Heart left ventricle (tissue), 16 donors: ENCODE results near the gene HGS. TPM values are rescaled to one million over a fixed set of nuclear protein-coding genes. Genes with fewer than 3 reads are reported as not detected.

Experiments used
- ATAC-seq, 4 donors: fragments of 200-7000 bp; cut with Tn5 transposase; one replicate each; pipeline ENCODE4 v1.9.1; 2020 to 2022; ENCODE audit warnings: moderate library complexity in 4 of 4, mild to moderate bottlenecking in 3 of 4, moderate number of reproducible peaks in 1 of 4
- DNase-seq, 5 donors: peaks; one replicate each; pipeline ENCODE4 v3.0.0-alpha.2; 2020
- H3K27ac ChIP-seq, 12 donors: fragments of 200-600 bp; sonication (generic) in 4 of 12; one replicate each; pipeline versions ENCODE4 v1.5.0 to v1.8.0; 2016 to 2022; ENCODE audit warnings: mild to moderate bottlenecking in 2 of 12
- H3K27me3 ChIP-seq, 9 donors: fragments of 200-600 bp; sonication (generic) in 2 of 9; one replicate each; pipeline versions ENCODE4 v1.5.1 to v1.8.0; 2016 to 2022; ENCODE audit warnings: mild to moderate bottlenecking in 3 of 9
- H3K36me3 ChIP-seq, 9 donors: fragments of 200-600 bp; sonication (generic) in 2 of 9; one replicate each; pipeline versions ENCODE4 v1.5.0 to v1.8.0; 2018 to 2022; ENCODE audit warnings: mild to moderate bottlenecking in 2 of 9
- H3K4me1 ChIP-seq, 12 donors: fragments of 200-600 bp; sonication (generic) in 4 of 12; one replicate each; pipeline versions ENCODE4 v1.5.0 to v1.8.0; 2016 to 2022; ENCODE audit warnings: mild to moderate bottlenecking in 3 of 12
- H3K4me3 ChIP-seq, 12 donors: fragments of 200-600 bp; sonication (generic) in 4 of 12; one replicate each; pipeline versions ENCODE4 v1.5.0 to v1.8.0; 2017 to 2022; ENCODE audit warnings: mild to moderate bottlenecking in 9 of 12, moderate library complexity in 4 of 12
- H3K9me3 ChIP-seq, 12 donors: fragments of 200-600 bp; sonication (generic) in 4 of 12; one replicate each; pipeline versions ENCODE4 v1.5.0 to v1.8.0; 2016 to 2022; ENCODE audit warnings: mild to moderate bottlenecking in 1 of 12
- POLR2A ChIP-seq, 2 donors: fragments of 450-650 bp; IDR thresholded peaks; one replicate each; pipeline ENCODE4 v1.6.1; 2017; ENCODE audit warnings: antibody characterized with exemption in 2 of 2, mild to moderate bottlenecking in 2 of 2, moderate library complexity in 2 of 2
- WGBS, 4 donors: extraction: QIAGEN DNeasy Blood & Tissue Kit in 2 of 4; methylation state at CpG; one replicate each; pipeline versions ENCODE4 v1.1.5 to v1.1.7; 2013 to 2018; 5-methylcytosine and 5-hydroxymethylcytosine counted together
- intact Hi-C, 10 donors: fragments of 100-400 bp; cut with DNase I; formaldehyde crosslinking; loops; one replicate each; pipeline versions ENCODE4 v1.11.1 to v1.14.2; 2022
- polyA plus RNA-seq, 2 donors: library from polyadenylated mRNA; stranded (reverse); fragments of 200-250 nt; gene quantifications; one replicate each; pipeline ENCODE4 v1.2.3, GENCODE V29; 2013
- total RNA-seq, 9 donors: library from RNA; depleted of rRNA in 2 of 9; stranded (reverse); fragments of >200 nt in 2 of 9; fragmentation: NEBNext Ultra II Directional in 3 of 9; extraction: Animal tissue kit (Norgen Biotek cat#: 25700) in 3 of 9; gene quantifications; one replicate each; pipeline versions ENCODE4 v1.1.0 to v1.2.4, GENCODE V29; 2016 to 2023
- TF ChIP-seq, protein P1 (sequence below), 12 donors: fragments of 200-600 bp; sonication (generic) in 4 of 12; IDR thresholded peaks; one replicate each; pipeline versions ENCODE4 v1.5.0 to v1.8.0; 2018 to 2022; ENCODE audit warnings: antibody characterized with exemption in 12 of 12, mild to moderate bottlenecking in 5 of 12
- donor health status: ischemic (EF 13 %, LVEDD 7.1; RV severe dilation, severe dysfunction).
- donor health status: healthy with polysubstance abuse.
- donor health status: DM: no; HTN: yes; CAD: no.
- donor health status: DM: no; HTN: no; CAD: no.
- donor health status: ischemic (EF 25% LVEDD 6.9; RV normal size, moderate dysfunction).
- donor health status: ischemic (EF 25% LVEDD 5.7; RV mildly dilated, moderate dysfunction).
- donor health status: healthy.
- donor health status: DM: yes; HTN: yes; CAD: no.
- donor health status: ischemic (EF 35%, LVEDD 5.7; RV mildly dilated, moderate dysfunction).
- donor health status: nonischemic (EF 11% LVEDD 7.7; RV severe dilation, severe dysfunction).
- donor health status: DM: yes; HTN: yes; CAD: no.
- donor health status: PGD.
- donor health status: ischemic (EF 29% LVEDD 5.4; RV normal size, mild dysfunction).
- donor health status: nonischemic (EF 23%, LVEDD 6.1; RV moderate dilation, normal function).

The HGS gene
- total and polyA plus RNA-seq, 11 donors: 37.4 to 90.8 (median 44.7) TPM

DNA sequence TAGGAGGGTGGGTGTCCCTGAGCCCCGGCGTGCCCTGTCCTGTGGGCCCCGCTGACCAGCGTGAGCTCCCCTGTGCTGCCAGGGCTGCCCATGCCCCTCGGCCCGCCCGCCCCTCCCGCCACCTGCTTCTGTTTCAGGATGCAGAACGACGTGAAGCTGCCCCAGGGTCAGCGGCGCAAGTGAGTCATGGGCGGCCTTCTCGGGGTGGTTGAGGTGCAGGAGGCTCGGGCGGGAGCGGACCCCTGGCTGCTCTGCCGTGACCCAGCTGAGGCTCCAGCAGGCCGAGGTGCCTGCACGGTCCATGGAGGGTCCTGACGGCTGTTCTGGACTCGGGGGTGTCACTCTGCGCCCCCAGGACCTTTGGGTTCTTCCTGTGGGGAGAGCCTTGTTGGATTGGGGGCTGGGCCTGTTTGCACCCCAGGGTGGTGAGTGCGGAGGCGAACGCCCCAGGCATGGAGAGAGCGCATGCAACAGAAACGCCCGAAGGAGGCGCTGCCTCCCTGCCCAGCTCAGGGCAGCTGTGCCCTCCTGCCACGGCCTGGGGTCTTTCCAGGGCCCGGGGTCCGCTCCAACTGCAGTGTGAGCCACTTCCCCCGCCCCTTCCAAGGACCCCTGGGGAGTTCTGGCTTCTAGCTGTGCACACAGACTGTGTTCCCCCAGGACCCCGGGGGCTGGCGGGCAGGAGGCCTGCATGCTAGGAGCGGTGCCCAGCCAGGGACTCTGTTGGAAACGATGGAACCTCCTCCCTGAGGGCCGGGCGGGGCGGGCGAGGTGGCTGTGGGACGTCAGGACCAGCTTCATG lies 32.3 kb downstream of the HGS start:
- Histone ChIP-seq H3K4me1 (peaks cover 4 to 25% (median 19%) of the 10 kb centered on the region in 12 donors), H3K36me3 (no peaks in the 10 kb centered on the region), H3K27ac (no peak overlapping the region), H3K9me3 (no peaks in the 10 kb centered on the region), H3K27me3 (no peaks in the 10 kb centered on the region), H3K4me3 (no peak overlapping the region)
- ATAC-seq (no peak), DNase-seq (no peak)
- intact Hi-C loops: no loop called here
- TF ChIP-seq, protein P1, sequence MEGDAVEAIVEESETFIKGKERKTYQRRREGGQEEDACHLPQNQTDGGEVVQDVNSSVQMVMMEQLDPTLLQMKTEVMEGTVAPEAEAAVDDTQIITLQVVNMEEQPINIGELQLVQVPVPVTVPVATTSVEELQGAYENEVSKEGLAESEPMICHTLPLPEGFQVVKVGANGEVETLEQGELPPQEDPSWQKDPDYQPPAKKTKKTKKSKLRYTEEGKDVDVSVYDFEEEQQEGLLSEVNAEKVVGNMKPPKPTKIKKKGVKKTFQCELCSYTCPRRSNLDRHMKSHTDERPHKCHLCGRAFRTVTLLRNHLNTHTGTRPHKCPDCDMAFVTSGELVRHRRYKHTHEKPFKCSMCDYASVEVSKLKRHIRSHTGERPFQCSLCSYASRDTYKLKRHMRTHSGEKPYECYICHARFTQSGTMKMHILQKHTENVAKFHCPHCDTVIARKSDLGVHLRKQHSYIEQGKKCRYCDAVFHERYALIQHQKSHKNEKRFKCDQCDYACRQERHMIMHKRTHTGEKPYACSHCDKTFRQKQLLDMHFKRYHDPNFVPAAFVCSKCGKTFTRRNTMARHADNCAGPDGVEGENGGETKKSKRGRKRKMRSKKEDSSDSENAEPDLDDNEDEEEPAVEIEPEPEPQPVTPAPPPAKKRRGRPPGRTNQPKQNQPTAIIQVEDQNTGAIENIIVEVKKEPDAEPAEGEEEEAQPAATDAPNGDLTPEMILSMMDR (IDR thresholded peaks at IDR 0.05): no peak
- TF ChIP-seq POLR2A (IDR thresholded peaks at IDR 0.05): no peak
- 90 to 94% (median 92%) methylated on average over 21 to 43 of the region's 43 CpGs for WGBS, 4 donors

DNA sequence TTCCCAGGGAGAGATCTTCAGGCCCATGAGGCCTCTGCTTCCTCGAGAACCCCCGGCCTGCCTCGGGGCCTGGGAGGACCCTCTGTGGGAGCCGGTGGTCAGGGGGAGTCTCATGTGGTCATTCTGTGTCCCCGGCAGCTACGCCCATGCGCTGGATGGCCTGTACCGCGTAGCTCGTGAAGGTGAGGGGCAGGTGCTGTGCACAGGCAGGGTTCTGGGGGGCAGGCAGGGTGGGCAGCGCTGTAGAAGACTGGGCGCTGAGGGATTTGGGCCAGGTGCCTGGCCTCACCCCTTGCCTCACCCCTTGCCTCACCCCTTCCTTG lies 32.8 kb downstream of the HGS start:
- Histone ChIP-seq H3K9me3 (no peaks in the 10 kb centered on the region), H3K27ac (no peak overlapping the region), H3K36me3 (no peaks in the 10 kb centered on the region), H3K27me3 (no peaks in the 10 kb centered on the region), H3K4me3 (no peak overlapping the region), H3K4me1 (peaks cover 0 to 19% (median 13%) of the 10 kb centered on the region in 12 donors)
- DNase-seq (no peak), ATAC-seq (no peak)
- intact Hi-C loops: no loop called here
- TF ChIP-seq, protein P1 (IDR thresholded peaks at IDR 0.05): no peak
- WGBS, 4 donors: 92 to 96% (median 96%) methylated on average over 11 to 12 of the region's 12 CpGs; no CpG with 5 or more reads in 1 of the 4 donors

DNA sequence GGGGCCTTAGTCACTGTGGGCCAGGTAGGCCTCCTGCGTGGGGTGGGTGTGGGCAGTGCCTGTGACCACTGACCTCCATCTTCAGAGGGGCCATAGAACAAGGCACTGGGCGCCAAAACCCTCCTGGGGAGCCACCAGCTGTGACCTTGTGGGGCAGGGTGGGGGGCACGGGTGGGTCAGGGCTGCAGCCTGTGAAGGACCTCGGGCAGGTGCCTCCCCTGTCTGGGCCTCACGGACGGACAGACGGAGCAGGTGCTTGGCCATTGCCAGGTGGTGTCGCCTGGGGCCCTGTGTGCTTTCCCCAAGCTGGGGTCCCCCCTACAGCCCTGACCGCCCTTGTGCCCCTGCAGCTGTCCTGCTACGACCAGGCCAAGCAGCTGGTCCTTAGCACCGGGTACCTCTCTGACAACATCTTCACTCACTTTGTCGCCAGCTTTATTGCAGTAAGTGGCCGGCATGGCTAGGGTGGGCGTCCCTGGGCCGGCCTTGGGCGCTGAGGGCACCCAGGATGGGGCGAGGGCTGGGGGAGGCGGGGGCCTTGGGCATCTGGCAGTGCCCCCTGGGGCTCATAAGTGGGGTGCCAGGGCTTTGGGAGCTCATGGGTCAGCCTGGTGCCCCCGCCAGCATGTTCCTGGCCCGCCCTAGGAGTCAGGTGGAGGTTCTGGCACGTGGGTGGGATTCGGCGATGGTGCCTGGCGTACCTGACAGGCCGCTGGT lies 33.4 kb downstream of the HGS start:
- no peak for TF ChIP-seq POLR2A (IDR thresholded peaks at IDR 0.05)
- TF ChIP-seq, protein P1 (IDR thresholded peaks at IDR 0.05): no peak

DNA sequence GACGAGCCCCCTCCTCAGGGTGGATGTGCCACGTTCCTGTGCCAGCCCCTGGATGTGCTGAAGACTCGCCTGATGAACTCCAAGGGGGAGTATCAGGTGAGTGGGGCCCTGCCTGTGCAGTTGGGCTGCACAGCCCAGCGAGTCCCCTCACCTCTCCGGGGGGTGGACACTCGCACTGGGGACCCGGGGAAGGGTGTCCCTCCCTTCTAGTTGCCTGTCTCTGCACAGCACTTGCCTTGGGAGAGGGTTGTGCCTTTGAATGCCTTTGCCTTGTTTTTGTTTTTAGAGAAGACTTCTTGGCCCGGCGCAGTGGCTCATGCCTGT lies 33.9 kb downstream of the HGS start:
- H3K36me3 ChIP-seq: no peaks in the 10 kb centered on the region
- no peak for ATAC-seq
- H3K4me3 ChIP-seq: no peak overlapping the region
- H3K9me3 ChIP-seq: no peaks in the 10 kb centered on the region
- H3K4me1 ChIP-seq: peaks cover 0 to 20% (median 14%) of the 10 kb centered on the region in 12 donors
- DNase-seq: no peak
- TF ChIP-seq, protein P1 (IDR thresholded peaks at IDR 0.05): no peak
- TF ChIP-seq POLR2A (IDR thresholded peaks at IDR 0.05): no peak
- intact Hi-C loops: no loop called here
- H3K27me3 ChIP-seq: no peaks in the 10 kb centered on the region
- 90 to 100% (median 97%) methylated on average over 2 to 9 of the region's 9 CpGs for WGBS, 4 donors
- H3K27ac ChIP-seq: no peak overlapping the region

More for the DNA sequence above, 33.4 kb downstream of the HGS start:
- no peaks in the 10 kb centered on the region for H3K36me3 ChIP-seq
- WGBS, 4 donors: 94 to 97% (median 96%) methylated on average over 10 to 25 of the region's 25 CpGs
- no peak for ATAC-seq
- no peaks in the 10 kb centered on the region for H3K27me3 ChIP-seq
- H3K9me3 ChIP-seq: no peaks in the 10 kb centered on the region
- H3K4me1 ChIP-seq: peaks cover 0 to 21% (median 13%) of the 10 kb centered on the region in 12 donors
- DNase-seq: no peak
- no peak overlapping the region for H3K4me3 ChIP-seq
- no peak overlapping the region for H3K27ac ChIP-seq
- intact Hi-C loops: no loop called here
